ENCODE results near the gene TGFBI.
A peak's percentile ranks its signal among the peaks of the same experiment; 100 is the strongest.

TGFBI gene

GRCh38 chr5:136094913-136095641, 66.3 kb downstream of the TGFBI start:
- DNase-seq = no peak

- no peak for DNase-seq
Observed at GRCh38 chr5:136098176-136098575, 69.4 kb downstream of the TGFBI start.

DNA sequence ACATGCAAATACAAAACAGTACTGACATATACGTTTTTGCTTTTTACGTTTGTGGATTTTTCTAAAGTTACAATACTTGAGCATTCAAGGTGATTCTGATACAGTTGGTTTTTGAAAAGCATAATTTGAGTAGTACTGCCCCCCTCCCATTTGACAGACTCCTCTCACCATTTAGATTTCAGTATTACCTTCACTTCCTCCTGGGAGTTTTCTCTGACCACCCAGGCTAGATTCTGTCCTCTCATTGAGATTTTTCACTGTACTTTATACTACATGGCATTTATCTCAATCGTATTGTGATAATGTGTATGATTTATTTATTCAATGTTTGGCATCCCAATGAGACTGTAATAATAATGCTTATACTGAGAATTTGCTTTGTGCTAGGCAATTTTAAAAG, 71.1 kb downstream of the TGFBI start:
- no peak for DNase-seq

- no peak for DNase-seq
Observed at GRCh38 chr5:136101884-136102283, 73.1 kb downstream of the TGFBI start.

- DNase-seq = no peak
Observed at GRCh38 chr5:136103118-136103517, 74.3 kb downstream of the TGFBI start.

- DNase-seq = peak; percentile 45
Observed at GRCh38 chr5:136104306-136104965, 75.6 kb downstream of the TGFBI start.

DNA sequence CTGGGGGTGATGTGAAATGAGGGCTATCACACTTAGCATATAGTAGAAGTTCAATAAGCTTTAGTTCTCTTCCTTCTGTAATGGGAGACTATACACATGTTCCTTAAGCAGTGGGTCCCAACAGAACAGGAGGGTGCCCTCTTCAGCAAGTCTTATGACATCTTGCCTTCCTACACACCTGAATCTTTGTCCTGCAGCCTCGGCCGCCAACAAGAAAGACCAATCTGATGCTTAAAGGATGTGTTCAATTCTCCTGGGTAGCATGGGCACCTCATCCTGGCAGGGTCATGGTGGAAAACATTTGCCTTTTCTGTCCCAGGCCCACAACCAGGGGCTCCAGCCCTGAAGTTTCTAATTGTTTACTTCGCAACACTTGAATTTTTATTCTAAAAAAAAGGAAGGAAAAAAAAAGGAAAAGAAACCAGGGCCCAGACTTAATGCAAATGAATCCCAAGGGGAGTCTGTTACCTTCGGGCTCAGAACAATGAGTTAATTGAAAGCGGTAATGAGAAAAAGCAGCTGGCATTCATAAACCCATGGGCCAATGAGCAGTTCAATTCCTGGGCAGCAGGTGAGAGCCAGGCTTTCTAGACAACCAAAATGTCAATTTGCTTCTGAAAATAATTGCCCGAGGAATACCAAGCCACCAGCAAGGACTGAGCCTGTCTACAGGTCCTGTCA, 77.7 kb downstream of the TGFBI start:
- DNase-seq = no peak

DNA sequence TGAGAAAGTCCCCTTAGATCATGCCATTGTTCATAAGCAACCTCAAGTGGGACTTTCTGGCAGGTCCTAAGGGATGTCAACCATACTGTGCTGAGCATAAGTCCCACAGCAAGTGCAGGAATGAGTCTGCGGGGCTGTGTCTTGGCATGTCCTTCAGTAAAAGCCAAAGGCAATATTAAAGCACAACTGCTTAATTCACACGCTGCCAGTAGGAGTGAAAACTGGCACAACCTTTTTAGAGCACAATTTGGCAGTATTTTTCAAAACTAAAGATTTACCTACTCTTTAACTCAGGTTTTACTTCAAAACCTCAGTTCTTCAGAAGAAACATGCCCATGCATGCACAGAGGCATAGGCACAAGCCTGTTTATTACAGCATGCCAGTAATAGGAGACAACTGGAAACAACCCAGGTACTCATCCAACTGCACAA, 79.4 kb downstream of the TGFBI start:
- no peak for DNase-seq

DNA sequence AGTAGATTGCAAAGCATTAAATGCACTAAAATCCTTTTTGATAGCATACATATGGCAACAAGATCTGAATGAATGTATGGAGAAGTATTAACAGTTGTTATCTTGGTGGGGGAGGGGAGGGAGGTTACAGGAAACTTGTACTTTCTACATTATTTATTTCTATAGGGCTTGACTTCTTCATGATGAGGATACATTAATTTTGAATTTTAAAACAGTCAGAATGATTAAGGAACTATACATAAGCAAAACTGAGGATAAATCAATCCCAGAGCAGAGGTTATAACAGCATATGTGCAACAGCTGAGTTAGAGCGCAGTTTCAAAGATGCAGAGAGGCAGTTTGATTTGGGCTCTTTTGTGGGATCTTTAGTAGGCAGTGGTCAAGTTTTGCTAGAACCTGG, 80.0 kb downstream of the TGFBI start:
- DNase-seq = no peak

- no peak for DNase-seq
Observed at GRCh38 chr5:136109453-136110135, 80.8 kb downstream of the TGFBI start.
